ENCODE data around the gene CD302.

- TF ChIP-seq, protein P1, sequence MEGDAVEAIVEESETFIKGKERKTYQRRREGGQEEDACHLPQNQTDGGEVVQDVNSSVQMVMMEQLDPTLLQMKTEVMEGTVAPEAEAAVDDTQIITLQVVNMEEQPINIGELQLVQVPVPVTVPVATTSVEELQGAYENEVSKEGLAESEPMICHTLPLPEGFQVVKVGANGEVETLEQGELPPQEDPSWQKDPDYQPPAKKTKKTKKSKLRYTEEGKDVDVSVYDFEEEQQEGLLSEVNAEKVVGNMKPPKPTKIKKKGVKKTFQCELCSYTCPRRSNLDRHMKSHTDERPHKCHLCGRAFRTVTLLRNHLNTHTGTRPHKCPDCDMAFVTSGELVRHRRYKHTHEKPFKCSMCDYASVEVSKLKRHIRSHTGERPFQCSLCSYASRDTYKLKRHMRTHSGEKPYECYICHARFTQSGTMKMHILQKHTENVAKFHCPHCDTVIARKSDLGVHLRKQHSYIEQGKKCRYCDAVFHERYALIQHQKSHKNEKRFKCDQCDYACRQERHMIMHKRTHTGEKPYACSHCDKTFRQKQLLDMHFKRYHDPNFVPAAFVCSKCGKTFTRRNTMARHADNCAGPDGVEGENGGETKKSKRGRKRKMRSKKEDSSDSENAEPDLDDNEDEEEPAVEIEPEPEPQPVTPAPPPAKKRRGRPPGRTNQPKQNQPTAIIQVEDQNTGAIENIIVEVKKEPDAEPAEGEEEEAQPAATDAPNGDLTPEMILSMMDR (conservative IDR thresholded peaks at IDR 0.05 in 1 of 2, IDR thresholded peaks at IDR 0.05 in 1 of 2; ENCODE audit: extremely low read depth in 1 of 2, insufficient read depth in 1 of 2, low read depth in 1 of 2, low read length in 2 of 2) = no peak
- TF ChIP-seq EZH2 (IDR thresholded peaks at IDR 0.05; ENCODE audit: borderline replicate concordance, low read length) = no peak
Observed at GRCh38 chr2:159808032-159808425, 10.0 kb upstream of the CD302 start.

Data from mammary epithelial cell (primary cell).